A673 (cell line): ENCODE results near the gene TIMM8A.

Experiments used
- CTCF ChIP-seq: fragments of 300-800, 200-600 bp; sonication (generic); conservative IDR thresholded peaks from 2 replicates; pipeline ENCODE4 v1.5.1; 2017; ENCODE audit warnings: low read depth, mild to moderate bottlenecking, antibody characterized with exemption, low read length, moderate library complexity, mixed read lengths
- EZH2 ChIP-seq: fragments of 200-600 bp; sonication (generic); IDR thresholded peaks from 2 replicates; pipeline ENCODE4 v1.6.1; 2017; ENCODE audit warnings: borderline replicate concordance, low read depth, mild to moderate bottlenecking, mixed read lengths, antibody characterized with exemption, low read length; ENCODE audit not compliant: poor library complexity, severe bottlenecking

GRCh38 chrX:101370888-101371504 is 22.5 kb upstream of the TIMM8A start:
- no peak for TF ChIP-seq EZH2
- no peak for TF ChIP-seq CTCF
